ENCODE results near the gene FARSB. TPM values are rescaled to one million over a fixed set of nuclear protein-coding genes. Genes with fewer than 3 reads are reported as not detected.

Gene FARSB
- total and polyA plus RNA-seq, 2 experiments from 2014 or later = 16.8 to 40.3 TPM

DNA sequence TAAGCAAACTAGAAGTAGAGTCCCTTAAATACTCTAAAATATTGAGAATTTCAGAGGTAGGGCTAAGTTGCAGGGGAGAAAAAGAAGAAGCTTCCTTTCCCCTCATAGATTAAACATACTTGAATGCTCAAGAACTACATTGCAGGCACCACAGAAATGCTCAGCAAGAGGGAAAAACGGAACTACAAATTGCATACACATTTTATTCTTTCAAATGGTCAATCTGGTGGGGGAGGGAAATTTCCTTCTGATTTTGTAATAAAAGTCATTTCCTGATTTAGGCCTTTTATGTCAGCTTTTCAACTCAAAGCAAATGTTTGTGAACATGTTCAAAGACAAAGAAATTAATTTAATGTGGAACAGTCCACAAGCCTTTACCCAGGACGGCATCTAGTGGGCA, 33.0 kb downstream of the FARSB start:
- H3K9me2 ChIP-seq (ENCODE audit: insufficient read depth) = no peaks in the 10 kb centered on the region
- H3K9me3 ChIP-seq (ENCODE audit: low read depth) = no peaks in the 10 kb centered on the region
- no peaks in the 10 kb centered on the region for H3K79me2 ChIP-seq (ENCODE audit: insufficient read depth)
- no peak overlapping the region for H3K9ac ChIP-seq
- DNase-seq = no peak
- H3K4me3 ChIP-seq = no peak overlapping the region
- H3K4me2 ChIP-seq (ENCODE audit: unreplicated experiment) = no peak overlapping the region
- peaks cover 50% of the 10 kb centered on the region for H3K36me3 ChIP-seq (ENCODE audit: low read depth)
- in situ Hi-C loops (cut with MboI) = no loop called here
- no peaks in the 10 kb centered on the region for H4K20me1 ChIP-seq (ENCODE audit: insufficient read depth)
- H3K27ac ChIP-seq = no peak overlapping the region
- 43 to 54% methylated on average over 2 of the region's 2 CpGs for WGBS, 2 experiments (ENCODE audit: low coverage in 1 of 2, low lambda C conversion rate in 2 of 2, missing lambda C conversion rate in 2 of 2)
- no peak for TF ChIP-seq EZH2phosphoT487 (IDR thresholded peaks at IDR 0.05; ENCODE audit: insufficient read depth, low read depth)
- no peak for TF ChIP-seq EZH2 (IDR thresholded peaks at IDR 0.05; ENCODE audit: insufficient read depth, poor library complexity, severe bottlenecking)
- H3K27me3 ChIP-seq (replicated peaks; ENCODE audit: insufficient read depth) = no peaks in the 10 kb centered on the region
- no peak overlapping the region for H2AFZ ChIP-seq
- no peaks in the 10 kb centered on the region for H3K4me1 ChIP-seq (ENCODE audit: insufficient read depth)
- no peaks in the 10 kb centered on the region for H3F3A ChIP-seq (ENCODE audit: insufficient read depth)

DNA sequence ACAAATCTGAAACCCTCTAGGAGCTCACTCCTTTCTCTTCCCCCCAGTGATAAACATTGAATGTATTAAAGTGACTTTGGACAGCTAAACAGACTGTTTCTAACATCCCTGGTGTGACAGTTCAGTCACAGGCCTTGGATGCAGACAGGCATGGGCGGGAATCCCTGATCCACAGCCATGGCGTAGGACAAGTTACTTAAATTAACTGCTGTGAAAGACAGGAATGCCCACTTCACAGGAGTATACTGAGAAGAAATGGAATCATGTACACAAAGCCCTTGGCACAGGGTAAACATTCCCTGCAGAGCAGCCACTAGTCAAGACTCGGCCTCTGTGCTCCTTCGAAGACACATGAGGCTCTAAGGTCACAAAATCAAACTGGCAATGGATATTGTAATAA, 34.0 kb downstream of the FARSB start:
- Histone ChIP-seq H3K4me2 (ENCODE audit: unreplicated experiment) (no peak overlapping the region), H4K20me1 (ENCODE audit: insufficient read depth) (no peaks in the 10 kb centered on the region), H3K4me3 (no peak overlapping the region), H3K9me2 (ENCODE audit: insufficient read depth) (no peaks in the 10 kb centered on the region), H3K27ac (no peak overlapping the region), H3K4me1 (ENCODE audit: insufficient read depth) (no peaks in the 10 kb centered on the region), H3K27me3 (replicated peaks; ENCODE audit: insufficient read depth) (no peaks in the 10 kb centered on the region), H3K36me3 (ENCODE audit: low read depth) (peaks cover 42% of the 10 kb centered on the region), H2AFZ (no peak overlapping the region), H3K79me2 (ENCODE audit: insufficient read depth) (no peaks in the 10 kb centered on the region), H3F3A (ENCODE audit: insufficient read depth) (no peaks in the 10 kb centered on the region), H3K9me3 (ENCODE audit: low read depth) (no peaks in the 10 kb centered on the region), H3K9ac (no peak overlapping the region)
- WGBS, 2 experiments (ENCODE audit: low coverage in 1 of 2, low lambda C conversion rate in 2 of 2, missing lambda C conversion rate in 2 of 2) = 97 to 98% methylated on average over 4 of the region's 4 CpGs
- TF ChIP-seq EZH2phosphoT487 (IDR thresholded peaks at IDR 0.05; ENCODE audit: insufficient read depth, low read depth) (no peak), EZH2 (IDR thresholded peaks at IDR 0.05; ENCODE audit: insufficient read depth, poor library complexity, severe bottlenecking) (no peak)
- in situ Hi-C loops (cut with MboI) = no loop called here
- no peak for DNase-seq

DNA sequence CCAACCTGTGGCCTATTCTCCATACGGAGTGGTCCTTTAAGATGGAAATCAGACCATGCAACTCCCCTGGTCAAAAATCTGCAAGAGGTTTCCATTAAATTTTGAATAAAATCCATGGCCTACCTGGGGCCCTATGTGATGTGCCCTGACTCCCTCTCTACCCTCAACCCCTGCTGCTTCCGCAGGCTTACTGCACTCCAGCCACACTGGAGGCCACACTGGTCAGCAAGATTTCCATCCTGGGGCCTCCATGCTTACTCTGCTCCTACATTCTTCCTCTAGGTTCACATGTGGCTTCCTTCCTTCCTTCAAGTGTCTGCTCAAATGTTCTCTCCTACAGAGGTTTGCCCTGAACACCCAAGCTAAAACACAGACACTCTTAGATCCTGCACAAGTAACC, 40.6 kb downstream of the FARSB start:
- Histone ChIP-seq H3K9me3 (ENCODE audit: low read depth) (no peaks in the 10 kb centered on the region), H3K9ac (no peak overlapping the region), H3K36me3 (ENCODE audit: low read depth) (peaks cover 21% of the 10 kb centered on the region), H2AFZ (no peak overlapping the region), H3K4me1 (ENCODE audit: insufficient read depth) (no peaks in the 10 kb centered on the region), H3F3A (ENCODE audit: insufficient read depth) (peaks cover 4% of the 10 kb centered on the region; the same call in 1 of the 2 replicates), H3K27ac (no peak overlapping the region), H3K79me2 (ENCODE audit: insufficient read depth) (0 out of 2 replicates have a peak, but pooled peaks cover 3% of the 10 kb centered on the region), H4K20me1 (ENCODE audit: insufficient read depth) (no peaks in the 10 kb centered on the region), H3K27me3 (replicated peaks; ENCODE audit: insufficient read depth) (no peaks in the 10 kb centered on the region), H3K4me2 (ENCODE audit: unreplicated experiment) (no peak overlapping the region), H3K9me2 (ENCODE audit: insufficient read depth) (no peaks in the 10 kb centered on the region), H3K4me3 (no peak overlapping the region)
- TF ChIP-seq EZH2 (IDR thresholded peaks at IDR 0.05; ENCODE audit: insufficient read depth, poor library complexity, severe bottlenecking) = no peak
- no peak for TF ChIP-seq EZH2phosphoT487 (IDR thresholded peaks at IDR 0.05; ENCODE audit: insufficient read depth, low read depth)
- in situ Hi-C loops (cut with MboI) = no loop called here
- WGBS, 2 experiments (ENCODE audit: low coverage in 1 of 2, low lambda C conversion rate in 2 of 2, missing lambda C conversion rate in 2 of 2) = 72 to 83% methylated on average over 2 of the region's 2 CpGs
- DNase-seq = no peak

DNA sequence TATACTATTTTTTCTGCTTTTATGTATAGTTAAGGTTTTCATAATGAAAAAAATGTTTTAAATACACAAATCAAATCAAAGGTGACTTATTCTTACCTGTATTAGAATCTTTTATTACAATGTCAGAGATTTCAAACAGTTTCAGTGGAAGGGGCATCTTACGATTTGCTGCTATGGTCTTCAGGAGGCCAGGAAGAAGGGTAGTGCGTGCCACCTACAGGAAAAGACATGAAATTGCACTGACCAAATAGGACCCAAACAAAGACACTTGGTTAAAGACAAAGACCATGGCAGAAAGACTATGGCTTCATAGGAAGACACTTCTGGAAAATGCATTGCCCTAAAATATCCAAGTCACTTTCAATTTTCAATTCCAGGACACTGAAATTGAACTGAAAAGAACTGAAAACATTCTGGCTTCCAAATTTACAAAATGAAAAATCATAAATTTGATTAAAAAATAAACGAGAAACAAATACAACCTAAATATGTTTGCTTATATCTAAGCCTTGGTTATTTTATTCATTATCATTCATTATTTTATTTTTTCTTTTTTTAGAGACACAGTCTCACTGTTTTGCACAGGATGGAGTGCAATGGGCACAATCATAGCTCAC, 42.1 kb downstream of the FARSB start:
- WGBS, 2 experiments (ENCODE audit: low coverage in 1 of 2, low lambda C conversion rate in 2 of 2, missing lambda C conversion rate in 2 of 2) = 69 to 74% methylated on average over 3 of the region's 3 CpGs

More for the DNA sequence above, 42.1 kb downstream of the FARSB start:
- H3F3A ChIP-seq (ENCODE audit: insufficient read depth) = peaks cover 4% of the 10 kb centered on the region; the same call in 1 of the 2 replicates
- peak; percentile 65 for DNase-seq
- H3K79me2 ChIP-seq (ENCODE audit: insufficient read depth) = 0 out of 2 replicates have a peak, but pooled peaks cover 6% of the 10 kb centered on the region
- no peaks in the 10 kb centered on the region for H3K9me3 ChIP-seq (ENCODE audit: low read depth)
- in situ Hi-C loops (cut with MboI) = no loop called here
- H2AFZ ChIP-seq = no peak overlapping the region
- no peaks in the 10 kb centered on the region for H4K20me1 ChIP-seq (ENCODE audit: insufficient read depth)
- no peak for TF ChIP-seq EZH2 (IDR thresholded peaks at IDR 0.05; ENCODE audit: insufficient read depth, poor library complexity, severe bottlenecking)
- no peak for TF ChIP-seq EZH2phosphoT487 (IDR thresholded peaks at IDR 0.05; ENCODE audit: insufficient read depth, low read depth)
- no peaks in the 10 kb centered on the region for H3K27me3 ChIP-seq (replicated peaks; ENCODE audit: insufficient read depth)
- no peaks in the 10 kb centered on the region for H3K9me2 ChIP-seq (ENCODE audit: insufficient read depth)
- H3K4me1 ChIP-seq (ENCODE audit: insufficient read depth) = no peaks in the 10 kb centered on the region
- H3K4me2 ChIP-seq (ENCODE audit: unreplicated experiment) = no peak overlapping the region
- peaks cover 22% of the 10 kb centered on the region for H3K36me3 ChIP-seq (ENCODE audit: low read depth)
- no peak overlapping the region for H3K27ac ChIP-seq
- no peak overlapping the region for H3K9ac ChIP-seq
- H3K4me3 ChIP-seq = no peak overlapping the region
